Inflammatory macrophage (primary cell): ENCODE results near the gene ODAD4.

ENCODE experiments used
- DNase-seq, 2 donors: peaks; one replicate each; pipeline ENCODE4 v3.0.0-alpha.2; 2020 to 2022

The ODAD4 gene

DNA sequence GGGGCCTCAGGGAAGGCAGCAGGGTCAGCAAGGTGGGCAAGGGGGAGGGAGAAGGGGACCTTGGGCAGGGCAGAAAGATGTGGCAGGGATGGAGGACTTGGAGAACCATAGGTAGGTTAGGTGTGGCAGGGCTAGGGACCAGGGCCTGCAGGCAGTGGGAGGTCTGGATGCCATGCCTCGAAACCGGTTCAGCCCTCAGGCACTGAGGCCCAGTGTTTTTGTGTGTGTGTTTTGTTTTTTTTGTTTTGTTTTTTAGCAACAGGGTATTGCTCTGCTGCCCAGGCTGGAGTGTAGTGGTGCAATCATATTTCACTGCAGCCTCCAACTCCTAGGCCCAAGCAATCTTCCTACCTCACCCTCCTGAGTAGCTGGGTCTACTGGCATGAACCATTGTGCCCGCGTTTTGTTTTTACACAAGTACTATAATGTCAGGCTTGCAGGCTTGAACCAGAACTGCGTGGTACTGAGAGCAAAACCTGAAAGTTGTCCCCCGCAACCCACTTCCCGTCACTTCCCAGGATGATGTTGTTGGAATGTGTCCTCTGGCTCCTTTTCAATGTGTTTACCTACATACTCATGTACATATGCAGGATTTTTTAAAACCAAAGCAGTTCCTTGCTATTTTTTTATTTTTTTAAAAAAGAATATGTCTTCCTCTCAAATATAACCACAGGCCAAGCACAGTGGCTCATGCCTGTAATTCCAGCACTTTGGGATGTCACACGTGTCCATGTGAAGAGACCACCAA is 12.4 kb downstream of the ODAD4 start:
- no peak for DNase-seq

DNA sequence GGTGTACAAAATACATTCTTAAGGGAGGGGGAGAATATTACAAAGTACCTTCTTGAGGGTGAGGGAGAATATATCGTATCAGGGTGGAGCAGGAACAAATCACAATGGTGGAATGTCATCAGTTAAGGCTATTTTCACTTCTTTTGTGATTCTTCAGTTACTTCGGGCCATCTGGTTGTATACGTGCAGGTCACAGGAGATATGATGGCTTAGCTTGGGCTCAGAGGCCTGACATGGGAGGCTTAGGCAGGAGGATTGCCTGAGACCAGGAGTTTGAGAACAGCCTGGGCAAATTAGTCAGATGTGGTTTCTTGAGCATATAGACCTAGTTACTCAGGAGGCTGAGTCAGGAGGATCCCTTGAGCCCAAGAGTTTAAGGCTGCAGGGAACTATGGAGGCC is 13.1 kb downstream of the ODAD4 start:
- DNase-seq: no peak

DNA sequence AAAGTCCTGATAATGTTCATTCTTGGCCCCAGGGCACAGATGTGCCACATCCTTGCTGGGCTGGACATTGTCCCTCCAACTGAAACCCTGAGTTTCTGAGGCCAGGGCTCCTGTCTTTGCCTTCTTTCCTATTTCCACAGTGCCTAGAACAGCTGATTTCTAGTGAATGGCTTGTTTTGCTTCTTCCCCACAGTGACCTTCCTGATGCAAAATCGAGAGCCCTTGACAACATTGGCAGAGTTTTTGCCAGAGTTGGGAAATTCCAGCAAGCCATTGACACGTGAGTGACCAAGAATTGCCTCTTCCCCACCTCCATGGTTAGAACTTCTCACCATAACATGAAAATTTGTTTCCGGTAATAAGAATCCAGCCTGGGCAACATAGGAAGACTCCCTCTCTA is 14.5 kb downstream of the ODAD4 start:
- no peak for DNase-seq

DNA sequence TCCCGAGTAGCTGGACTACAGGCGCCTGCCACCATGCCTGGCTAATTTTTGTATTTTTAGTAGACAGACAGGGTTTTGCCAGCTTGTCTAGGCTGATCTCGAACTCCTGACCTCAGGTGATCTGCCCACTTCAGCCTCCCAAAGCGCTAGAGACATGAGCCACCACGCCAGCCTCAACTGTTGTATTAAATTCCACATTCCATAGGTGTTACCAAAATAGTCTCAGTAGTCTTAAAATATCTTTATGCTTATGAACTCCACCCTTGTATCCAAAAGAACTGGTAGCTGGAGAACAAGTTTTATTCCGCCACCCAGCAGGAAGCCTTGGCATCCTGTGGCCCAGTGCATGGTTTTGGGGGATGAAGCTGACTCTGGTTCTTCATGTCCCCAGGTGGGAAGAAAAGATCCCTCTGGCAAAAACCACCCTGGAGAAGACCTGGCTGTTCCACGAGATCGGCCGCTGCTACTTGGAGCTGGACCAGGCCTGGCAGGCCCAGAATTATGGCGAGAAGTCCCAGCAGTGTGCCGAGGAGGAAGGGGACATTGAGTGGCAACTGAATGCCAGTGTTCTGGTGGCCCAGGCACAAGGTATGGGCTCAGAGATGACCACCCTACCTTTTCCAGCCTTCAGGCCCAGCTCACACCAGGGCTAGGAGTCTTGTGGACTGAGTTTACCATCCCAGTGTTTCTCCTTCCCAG is 18.5 kb downstream of the ODAD4 start:
- no peak for DNase-seq

DNA sequence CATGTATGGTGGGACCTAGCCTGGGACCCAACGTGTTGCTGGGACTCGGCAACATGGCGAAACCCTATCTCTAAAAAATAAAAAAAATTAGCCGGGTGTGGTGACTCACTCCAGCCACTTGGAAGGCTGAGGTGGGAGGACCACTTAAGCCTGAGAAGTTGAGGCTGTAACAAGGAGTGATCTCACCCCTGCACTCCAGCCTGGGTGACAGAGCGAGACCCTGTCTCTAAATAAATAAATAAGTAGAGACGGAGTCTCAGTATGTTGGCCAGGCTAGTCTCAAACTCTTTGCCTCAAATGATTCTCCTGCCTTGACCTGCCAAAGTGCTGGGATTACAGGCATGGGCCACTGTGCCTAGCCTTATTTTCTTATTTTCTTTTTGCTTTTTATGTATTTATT is 26.1 kb downstream of the ODAD4 start:
- no peak for DNase-seq

DNA sequence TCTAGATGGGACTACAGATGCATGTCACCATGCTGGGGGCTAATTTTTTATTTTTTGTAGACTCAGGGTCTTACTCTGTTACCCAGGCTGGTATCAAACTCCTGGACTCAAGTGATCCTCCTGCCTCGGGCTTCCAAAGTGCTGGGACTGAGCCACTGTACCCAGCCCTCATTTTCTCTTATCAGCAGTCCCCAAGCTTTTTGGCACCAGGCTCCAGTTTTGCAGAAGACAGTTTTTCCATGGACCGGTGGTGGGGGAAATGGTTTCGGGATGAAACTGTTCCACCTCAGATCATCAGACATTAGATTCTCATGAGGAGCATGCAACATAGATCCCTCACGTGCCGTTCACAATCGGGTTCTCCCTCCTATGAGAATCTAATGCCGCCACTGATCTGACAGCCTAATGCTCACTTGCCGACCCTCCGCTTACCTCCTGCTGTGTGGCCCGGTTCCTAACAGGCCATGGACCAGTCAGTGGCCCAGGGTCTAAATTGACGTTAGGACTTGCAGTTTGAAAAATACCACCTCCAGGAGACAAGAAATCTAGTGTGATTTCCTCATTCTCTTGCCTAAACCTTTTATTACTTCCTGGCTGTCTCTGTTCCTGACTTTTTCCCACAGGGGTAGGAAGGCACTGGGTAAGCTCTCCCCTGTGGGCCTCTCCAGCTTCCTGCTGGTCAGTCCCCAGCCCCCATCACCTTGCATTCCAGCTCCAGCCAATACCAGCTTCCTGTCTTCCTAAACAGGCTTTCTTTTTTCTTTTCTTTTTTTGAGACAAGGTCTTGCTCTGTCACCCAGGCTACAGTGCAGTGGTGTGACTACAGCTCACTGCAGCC is 26.8 kb downstream of the ODAD4 start:
- no peak for DNase-seq

DNA sequence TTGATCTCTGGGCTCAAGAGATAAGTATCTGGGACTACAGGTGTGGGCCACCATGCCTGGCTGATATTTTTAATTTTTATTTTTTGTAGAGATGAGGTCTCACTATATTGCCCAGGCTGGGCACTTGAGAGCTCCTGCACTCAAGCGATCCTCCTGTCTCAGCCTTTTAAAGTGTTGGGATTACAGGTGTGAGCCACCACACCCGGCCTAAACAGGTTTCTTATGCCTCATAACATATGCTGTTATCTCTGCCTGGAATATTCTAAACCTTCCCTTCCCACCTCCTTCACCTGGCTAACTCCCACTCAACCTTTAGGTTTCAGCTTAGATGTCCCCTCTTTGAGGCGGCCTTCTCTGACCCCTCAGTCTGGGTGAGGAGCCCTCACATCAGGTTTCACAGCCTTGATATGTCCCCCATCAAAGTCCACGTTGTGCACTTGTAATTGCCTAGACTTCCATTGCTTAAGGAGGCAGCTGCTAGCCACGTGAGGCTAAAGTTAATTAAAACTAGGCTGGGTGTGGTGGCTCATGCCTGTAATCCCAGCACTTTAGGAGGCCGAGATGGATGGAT is 27.5 kb downstream of the ODAD4 start:
- no peak for DNase-seq

DNA sequence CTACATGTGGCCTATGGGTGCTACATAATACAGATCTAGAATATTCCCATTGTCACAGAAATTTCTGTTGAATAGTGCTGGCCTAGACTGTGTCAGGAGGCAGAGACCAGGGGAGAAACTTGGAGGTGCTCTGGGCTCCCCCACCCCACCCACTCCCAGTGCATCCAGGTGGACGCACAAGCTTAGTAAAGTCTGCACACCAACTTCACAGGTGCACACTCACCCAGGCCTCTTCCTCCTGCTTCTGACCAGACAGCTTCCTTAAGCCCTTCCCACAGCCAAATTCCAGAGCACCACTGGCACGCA is 28.6 kb downstream of the ODAD4 start:
- no peak for DNase-seq

DNA sequence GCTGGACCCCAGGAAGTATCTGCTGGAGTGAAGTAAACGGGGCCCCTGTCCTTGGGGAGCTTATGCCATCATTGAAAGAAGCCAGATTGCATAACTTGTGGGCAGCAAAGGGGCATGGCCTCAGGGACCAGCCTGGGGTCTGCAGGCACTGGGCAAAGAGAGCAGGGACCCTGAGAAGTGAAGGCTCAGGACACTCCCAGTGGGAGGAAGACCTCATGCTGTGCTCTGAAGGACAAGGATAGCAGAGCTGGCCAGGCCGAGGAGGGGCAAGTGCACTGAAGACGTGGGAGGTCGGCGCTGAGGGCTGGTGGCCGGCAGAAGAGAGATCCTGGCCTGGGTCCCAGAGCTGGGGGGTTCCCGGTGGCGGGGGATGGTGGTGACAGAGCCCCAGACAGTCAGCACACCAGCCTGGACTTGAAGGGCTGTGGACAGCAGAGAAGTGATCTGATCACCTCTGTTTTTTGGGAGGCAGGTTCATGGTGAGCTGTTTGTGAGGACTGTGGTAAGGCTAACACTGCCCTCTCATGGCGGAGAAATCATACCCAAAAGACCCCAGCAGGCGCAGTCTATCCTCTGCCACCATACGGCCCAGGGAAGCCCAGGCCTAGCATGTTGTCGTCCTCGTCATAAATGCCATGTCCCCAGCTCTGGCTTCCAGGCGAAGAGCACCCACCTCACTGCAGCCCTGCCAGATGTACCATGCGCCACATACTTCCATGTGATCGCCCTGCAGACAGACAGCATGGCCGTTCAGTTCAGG is 29.1 kb downstream of the ODAD4 start:
- peak in 1 of 2 donors; percentile 20 for DNase-seq

DNA sequence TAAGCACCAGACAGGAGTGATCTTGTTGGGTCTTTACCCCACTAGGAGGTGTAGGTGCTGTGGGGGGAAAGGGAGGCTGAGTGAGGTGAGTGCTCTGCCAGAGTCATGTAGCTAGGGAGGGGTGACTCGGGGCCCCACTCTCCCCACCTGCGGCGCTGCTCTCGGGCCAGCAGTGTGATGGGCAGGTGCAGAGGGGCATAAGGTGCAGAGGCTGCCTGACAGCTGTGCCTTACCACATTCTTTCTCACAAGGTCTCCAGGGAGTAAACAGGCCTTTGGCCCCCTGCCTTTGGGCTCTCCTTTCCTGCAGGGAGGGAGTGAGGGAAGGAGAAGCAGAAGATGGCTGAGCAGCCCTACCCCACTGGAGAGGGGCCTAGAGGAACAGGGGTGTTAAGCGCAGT is 31.7 kb downstream of the ODAD4 start:
- no peak for DNase-seq

DNA sequence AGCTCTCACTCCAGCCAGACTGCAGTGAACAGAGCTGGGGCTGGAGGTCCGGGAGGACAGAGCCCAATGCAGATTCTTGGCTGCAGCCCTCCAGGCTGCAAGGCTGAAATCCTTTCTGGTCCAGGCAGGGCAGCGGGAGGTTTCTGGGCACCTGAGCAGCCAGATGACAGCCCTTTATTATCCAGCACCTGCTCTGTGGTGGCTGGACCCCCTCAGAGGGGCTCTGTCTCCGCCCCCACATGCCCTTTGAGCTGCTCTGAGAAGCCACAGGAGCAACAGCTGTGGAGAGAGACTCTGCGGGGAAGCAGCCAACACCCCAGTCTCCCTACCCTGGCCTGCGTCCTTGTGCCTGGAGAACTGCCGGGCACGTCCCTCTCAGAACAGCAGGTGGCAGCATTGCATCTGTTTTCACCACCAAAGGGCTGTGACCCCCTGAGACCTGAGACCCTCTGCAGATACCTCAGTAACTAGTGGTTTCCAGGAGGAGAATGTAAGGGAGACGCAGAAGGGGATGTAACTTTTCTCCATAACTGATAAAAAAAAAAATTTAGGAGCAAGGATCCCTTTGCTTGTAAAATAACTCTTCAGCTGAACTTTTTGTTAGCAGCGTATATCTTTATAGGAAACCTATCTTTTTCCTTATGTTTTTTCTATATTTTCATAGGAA is 32.5 kb downstream of the ODAD4 start:
- peak; percentile 55 to 68 for DNase-seq

DNA sequence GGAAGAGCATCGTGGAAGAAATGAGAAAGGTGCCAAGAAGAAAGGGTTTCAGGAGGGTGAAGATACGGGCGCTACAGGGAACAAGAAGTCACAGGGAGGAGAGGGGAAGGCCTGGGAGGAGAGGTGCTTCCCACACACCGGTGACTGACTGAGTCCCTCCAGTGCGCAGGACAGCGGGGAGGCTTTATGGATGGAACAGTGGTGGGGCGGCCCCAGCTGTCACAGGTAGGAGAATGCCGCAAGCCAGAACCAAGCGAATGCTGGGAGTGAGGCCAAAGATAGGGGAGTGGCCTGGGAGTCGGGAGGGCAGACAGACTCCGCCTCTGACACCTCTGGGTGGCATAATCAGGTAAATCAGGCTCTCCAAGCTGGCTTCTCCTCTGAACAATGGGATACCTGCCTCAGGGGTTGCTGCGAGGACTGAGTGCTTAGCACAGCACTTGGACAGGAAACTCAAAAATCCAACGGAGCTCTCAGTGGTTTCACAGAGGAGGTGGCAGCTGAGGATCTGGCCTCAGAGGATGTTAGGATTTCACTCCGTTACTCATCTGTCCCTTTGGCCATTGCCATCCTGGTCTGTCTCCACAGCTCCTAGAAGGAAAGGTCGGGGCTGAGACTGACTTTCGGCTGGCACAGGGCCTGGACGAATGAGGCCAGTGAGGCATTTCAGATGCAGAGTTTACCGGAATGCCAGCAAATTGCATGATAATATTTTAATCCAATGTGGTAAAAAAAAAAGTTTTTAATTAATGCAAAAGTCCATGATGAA is 35.5 kb downstream of the ODAD4 start:
- peak in 1 of 2 donors; percentile 24 for DNase-seq

DNA sequence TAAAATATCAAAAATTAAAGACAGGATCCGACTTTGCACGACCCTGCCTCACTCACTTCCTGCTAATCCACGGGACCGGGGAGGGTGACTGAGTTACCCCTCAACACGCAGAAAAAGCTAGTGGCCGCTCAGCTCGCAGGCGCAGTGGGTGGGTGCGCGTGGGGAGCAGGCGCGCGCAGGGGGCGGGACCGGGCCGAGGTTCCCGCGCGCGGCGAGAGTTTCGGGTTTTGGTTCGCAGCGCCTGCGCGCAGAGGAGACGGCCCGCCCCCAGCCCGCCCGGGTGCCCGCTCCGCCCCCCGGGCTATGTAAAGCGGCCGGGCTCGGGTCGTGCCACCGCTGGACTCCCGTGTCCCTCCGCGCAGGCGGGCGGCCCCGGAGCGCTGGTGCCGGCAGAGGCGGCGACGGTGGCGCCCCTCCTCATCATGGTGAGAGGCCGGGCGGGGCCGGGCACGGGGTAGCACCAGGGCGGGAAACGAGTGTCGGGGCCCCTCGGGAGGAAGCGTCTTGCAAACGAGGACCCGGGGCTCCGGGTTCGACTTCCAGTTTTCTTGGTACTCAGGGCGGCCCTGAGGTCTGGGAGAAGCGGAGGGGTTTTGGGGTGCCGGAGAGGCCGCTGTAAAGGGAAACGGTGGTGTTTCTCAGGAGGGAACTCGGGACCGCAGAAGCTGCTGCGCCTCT is 36.2 kb downstream of the ODAD4 start, which contains the start of gene CNP:
CNP (plus strand) TSS at position 333 of the 678 bp plus-strand sequence; CDS start at position 423, 90 bp downstream.
- peak; percentile 94 to 95 for DNase-seq

DNA sequence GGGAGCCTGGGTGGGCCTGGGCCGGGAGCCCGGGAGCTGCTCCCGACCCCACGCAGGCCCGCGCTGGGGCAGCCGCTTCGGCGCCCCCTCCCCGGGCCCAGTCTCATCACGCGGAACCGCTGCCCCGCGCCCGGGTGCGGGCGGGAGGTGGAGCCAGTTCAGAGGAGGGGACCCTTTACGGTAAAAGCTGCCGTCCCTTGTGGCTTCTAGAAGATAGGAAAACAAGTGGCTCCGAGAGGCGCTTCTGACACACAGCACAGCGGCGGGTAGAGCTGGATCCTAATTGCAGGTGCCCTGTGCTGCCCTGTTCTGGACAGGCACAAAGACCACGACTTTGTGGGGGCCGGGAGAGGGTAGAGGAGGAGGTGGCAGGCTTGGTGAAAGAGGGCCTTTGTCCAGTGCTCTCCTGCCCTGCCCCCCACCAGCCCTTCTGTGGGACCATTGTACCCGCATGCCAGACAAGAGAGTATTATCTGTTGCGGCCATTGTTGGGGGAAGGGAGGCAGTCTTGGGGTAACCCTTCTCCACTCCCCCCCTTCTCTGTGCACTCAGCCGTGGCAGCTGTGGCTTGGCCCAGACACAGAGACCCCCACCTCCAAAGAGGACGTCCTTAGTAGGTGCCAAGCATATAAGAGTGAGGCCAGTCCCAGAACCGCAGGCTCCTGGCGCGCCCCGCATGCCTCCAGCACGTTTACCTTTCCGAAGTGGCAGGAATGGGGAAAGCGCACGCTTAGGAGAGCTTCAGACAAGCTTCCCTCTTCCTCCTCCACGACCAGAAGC is 36.9 kb downstream of the ODAD4 start:
- DNase-seq: no peak

DNA sequence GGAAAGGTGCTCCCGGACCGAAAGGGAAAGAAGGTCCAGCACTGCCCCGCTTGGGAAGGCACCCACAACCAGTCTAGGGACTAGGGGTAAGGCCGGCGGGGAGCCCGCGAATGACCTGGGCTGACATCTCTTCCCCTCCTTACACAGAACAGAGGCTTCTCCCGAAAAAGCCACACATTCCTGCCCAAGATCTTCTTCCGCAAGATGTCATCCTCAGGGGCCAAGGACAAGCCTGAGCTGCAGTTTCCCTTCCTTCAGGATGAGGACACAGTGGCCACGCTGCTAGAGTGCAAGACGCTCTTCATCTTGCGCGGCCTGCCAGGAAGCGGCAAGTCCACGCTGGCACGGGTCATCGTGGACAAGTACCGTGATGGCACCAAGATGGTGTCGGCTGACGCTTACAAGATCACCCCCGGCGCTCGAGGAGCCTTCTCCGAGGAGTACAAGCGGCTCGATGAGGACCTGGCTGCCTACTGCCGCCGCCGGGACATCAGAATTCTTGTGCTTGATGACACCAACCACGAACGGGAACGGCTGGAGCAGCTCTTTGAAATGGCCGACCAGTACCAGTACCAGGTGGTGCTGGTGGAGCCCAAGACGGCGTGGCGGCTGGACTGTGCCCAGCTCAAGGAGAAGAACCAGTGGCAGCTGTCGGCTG is 37.6 kb downstream of the ODAD4 start:
- DNase-seq: no peak

DNA sequence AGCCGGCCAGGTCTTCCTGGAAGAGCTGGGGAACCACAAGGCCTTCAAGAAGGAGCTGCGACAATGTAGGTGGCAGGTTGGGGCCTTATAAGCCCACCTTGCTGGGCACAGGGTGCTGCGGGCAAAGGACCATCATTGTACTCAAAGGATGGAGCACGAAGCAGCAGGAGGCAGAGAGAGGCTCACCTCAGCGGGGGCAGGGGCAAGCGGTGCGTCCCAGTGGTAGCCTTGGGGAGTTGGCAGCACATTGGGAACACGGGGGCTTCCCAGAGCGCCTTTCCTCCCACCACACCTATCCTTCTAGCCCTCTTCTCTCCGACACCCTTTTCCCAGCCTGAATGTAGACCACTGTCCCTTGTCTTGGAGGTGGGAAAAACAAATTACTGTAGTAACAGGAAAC is 38.3 kb downstream of the ODAD4 start:
- DNase-seq: no peak

DNA sequence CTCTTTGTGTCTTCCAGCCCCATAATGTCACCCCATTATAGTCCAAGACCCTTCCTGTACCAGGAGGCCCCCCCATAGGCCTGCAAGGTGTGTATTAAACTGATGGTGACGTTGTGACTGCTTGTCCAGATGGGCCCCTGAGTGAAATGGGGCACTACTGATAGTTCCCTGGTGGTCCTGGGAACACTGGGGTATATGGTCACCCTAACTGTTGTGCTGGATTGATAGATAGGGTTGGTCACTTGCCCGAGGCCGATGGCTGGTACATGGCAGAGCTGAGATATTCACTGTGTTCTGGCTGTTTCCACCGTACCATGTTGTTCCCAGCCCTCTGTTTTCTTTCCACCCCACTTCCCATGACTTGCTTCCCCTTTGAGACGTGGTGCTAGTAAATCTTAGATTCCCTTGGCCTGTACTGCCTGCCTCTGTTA is 40.5 kb downstream of the ODAD4 start:
- peak in 1 of 2 donors; percentile 13 for DNase-seq

DNA sequence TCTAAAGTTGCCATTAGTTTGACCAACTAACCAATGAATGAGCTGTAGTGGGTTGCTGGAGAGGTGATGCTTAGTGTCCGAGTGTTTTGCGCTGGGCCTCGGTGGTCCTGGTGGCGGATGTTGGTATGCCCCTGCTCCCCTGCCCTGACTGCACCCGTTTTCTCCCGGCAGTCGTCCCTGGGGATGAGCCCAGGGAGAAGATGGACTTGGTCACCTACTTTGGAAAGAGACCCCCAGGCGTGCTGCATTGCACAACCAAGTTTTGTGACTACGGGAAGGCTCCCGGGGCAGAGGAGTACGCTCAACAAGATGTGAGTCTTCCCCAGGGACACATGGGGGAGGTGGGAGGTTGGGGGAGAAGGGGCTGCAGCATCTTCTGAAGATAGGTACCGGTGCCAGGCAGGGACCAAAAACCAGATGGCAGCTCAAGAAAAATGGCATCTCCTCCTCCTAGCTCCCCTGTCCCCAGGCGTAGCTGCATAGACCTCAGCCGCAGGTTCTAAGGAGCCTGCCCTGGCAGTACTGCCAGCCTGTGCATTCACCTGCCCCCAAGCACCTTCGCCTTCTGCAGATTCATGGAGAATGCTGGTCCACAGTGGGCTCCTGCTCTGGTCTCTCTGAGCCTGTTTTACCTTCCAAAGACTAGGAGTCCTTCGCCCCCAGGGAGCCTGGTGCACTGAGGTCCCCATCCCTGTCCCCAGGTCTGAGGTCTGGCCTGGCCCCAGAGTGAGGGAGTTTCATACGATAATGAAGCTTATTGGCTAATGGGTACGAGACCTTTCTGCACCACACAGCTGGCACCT is 41.5 kb downstream of the ODAD4 start:
- no peak for DNase-seq
